ENCODE measurements around the gene CSTB.

The CSTB gene

GRCh38 chr21:43774163-43774562, 1.9 kb downstream of the CSTB start:
- in situ Hi-C loops (cut with MboI; ENCODE audit: low pct_unique_long_range_greater_than_20kb, low sequenced_read_pairs), result no loop called here

GRCh38 chr21:43772425-43772821, 3.7 kb downstream of the CSTB start:
- in situ Hi-C loops (cut with MboI; ENCODE audit: low pct_unique_long_range_greater_than_20kb, low sequenced_read_pairs), result no loop called here

More at GRCh38 chr21:43774163-43774562, 1.9 kb downstream of the CSTB start:
- no peak for DNase-seq

GRCh38 chr21:43771698-43772424, 4.2 kb downstream of the CSTB start:
- in situ Hi-C loops (cut with MboI; ENCODE audit: low pct_unique_long_range_greater_than_20kb, low sequenced_read_pairs), result no loop called here

More at GRCh38 chr21:43772425-43772821, 3.7 kb downstream of the CSTB start:
- no peak for DNase-seq

GRCh38 chr21:43771199-43771675, 4.9 kb downstream of the CSTB start:
- in situ Hi-C loops (cut with MboI; ENCODE audit: low pct_unique_long_range_greater_than_20kb, low sequenced_read_pairs), result no loop called here
- DNase-seq, result peak; percentile 28

More at GRCh38 chr21:43771698-43772424, 4.2 kb downstream of the CSTB start:
- no peak for DNase-seq

- in situ Hi-C loops (cut with MboI; ENCODE audit: low pct_unique_long_range_greater_than_20kb, low sequenced_read_pairs), result no loop called here
- DNase-seq, result no peak
These were observed 5.9 kb downstream of the CSTB start for GRCh38 chr21:43770066-43770655.

GRCh38 chr21:43769325-43769958, 6.7 kb downstream of the CSTB start:
- DNase-seq, result no peak
- in situ Hi-C loops (cut with MboI; ENCODE audit: low pct_unique_long_range_greater_than_20kb, low sequenced_read_pairs), result no loop called here

GRCh38 chr21:43768868-43769167, 7.3 kb downstream of the CSTB start:
- no peak for DNase-seq
- in situ Hi-C loops (cut with MboI; ENCODE audit: low pct_unique_long_range_greater_than_20kb, low sequenced_read_pairs), result no loop called here

GRCh38 chr21:43767984-43768867, 7.9 kb downstream of the CSTB start:
- in situ Hi-C loops (cut with MboI; ENCODE audit: low pct_unique_long_range_greater_than_20kb, low sequenced_read_pairs), result no loop called here
- DNase-seq, result no peak

GRCh38 chr21:43767498-43767983, 8.6 kb downstream of the CSTB start:
- no peak for DNase-seq
- in situ Hi-C loops (cut with MboI; ENCODE audit: low pct_unique_long_range_greater_than_20kb, low sequenced_read_pairs), result no loop called here

GRCh38 chr21:43766734-43767497, 9.2 kb downstream of the CSTB start:
- in situ Hi-C loops (cut with MboI; ENCODE audit: low pct_unique_long_range_greater_than_20kb, low sequenced_read_pairs), result no loop called here
- no peak for DNase-seq

- DNase-seq, result no peak
- in situ Hi-C loops (cut with MboI; ENCODE audit: low pct_unique_long_range_greater_than_20kb, low sequenced_read_pairs), result no loop called here
These were observed 11.3 kb downstream of the CSTB start for GRCh38 chr21:43764576-43765495.

GRCh38 chr21:43763901-43764523, 12.1 kb downstream of the CSTB start:
- in situ Hi-C loops (cut with MboI; ENCODE audit: low pct_unique_long_range_greater_than_20kb, low sequenced_read_pairs), result no loop called here
- no peak for DNase-seq

GRCh38 chr21:43762303-43763128, 13.6 kb downstream of the CSTB start:
- DNase-seq, result no peak
- in situ Hi-C loops (cut with MboI; ENCODE audit: low pct_unique_long_range_greater_than_20kb, low sequenced_read_pairs), result no loop called here

GRCh38 chr21:43761886-43762285, 14.2 kb downstream of the CSTB start:
- no peak for DNase-seq
- in situ Hi-C loops (cut with MboI; ENCODE audit: low pct_unique_long_range_greater_than_20kb, low sequenced_read_pairs), result no loop called here

GRCh38 chr21:43760391-43760958, 15.6 kb downstream of the CSTB start:
- in situ Hi-C loops (cut with MboI; ENCODE audit: low pct_unique_long_range_greater_than_20kb, low sequenced_read_pairs), result no loop called here

GRCh38 chr21:43759651-43760050, 16.5 kb downstream of the CSTB start:
- in situ Hi-C loops (cut with MboI; ENCODE audit: low pct_unique_long_range_greater_than_20kb, low sequenced_read_pairs), result no loop called here

More at GRCh38 chr21:43760391-43760958, 15.6 kb downstream of the CSTB start:
- no peak for DNase-seq

More at GRCh38 chr21:43759651-43760050, 16.5 kb downstream of the CSTB start:
- DNase-seq, result no peak

Measured in KBM-7 (cell line).